Karpas-422 (cell line): ENCODE results near the gene ZNF335. TPM values are rescaled to one million over a fixed set of nuclear protein-coding genes. Genes with fewer than 3 reads are reported as not detected.

Experiments
- DNase-seq: peaks from one replicate; pipeline ENCODE4 v3.0.0-alpha.2; 2015
- H2AFZ ChIP-seq: fragments of 200-600 bp; sonication (generic); 2 replicates; pipeline ENCODE4 v1.6.1; 2014; ENCODE audit warnings: antibody characterized with exemption, low read length, mixed read lengths
- H3K27ac ChIP-seq: fragments of 200-600 bp; sonication (generic); 2 replicates; pipeline ENCODE4 v1.5.1; 2014; ENCODE audit warnings: mild to moderate bottlenecking, low read length, moderate library complexity
- H3K27me3 ChIP-seq: fragments of 200-600 bp; sonication (generic); 2 replicates; pipeline ENCODE4 v1.6.1; 2014; ENCODE audit warnings: low read length, mixed read lengths
- H3K36me3 ChIP-seq: fragments of 200-600 bp; sonication (generic); 2 replicates; pipeline ENCODE4 v1.6.1; 2014; ENCODE audit warnings: low read length, mixed read lengths; ENCODE audit not compliant: insufficient read depth
- H3K4me1 ChIP-seq: fragments of 200-600 bp; sonication (generic); 2 replicates; pipeline ENCODE4 v1.6.1; 2014; ENCODE audit warnings: mild to moderate bottlenecking, low read length, mixed read lengths
- H3K4me2 ChIP-seq: fragments of 200-600 bp; sonication (generic); 2 replicates; pipeline ENCODE4 v1.6.1; 2014; ENCODE audit warnings: low read length, low read depth, mild to moderate bottlenecking; ENCODE audit not compliant: poor library complexity, severe bottlenecking
- H3K4me3 ChIP-seq: fragments of 200-600 bp; sonication (generic); 2 replicates; pipeline ENCODE4 v1.5.1; 2014; ENCODE audit warnings: mild to moderate bottlenecking, antibody characterized with exemption, low read length, mixed read lengths
- H3K79me2 ChIP-seq: fragments of 200-600 bp; sonication (generic); 2 replicates; pipeline ENCODE4 v1.6.1; 2014; ENCODE audit warnings: mild to moderate bottlenecking, low read length, mixed read lengths
- H3K9ac ChIP-seq: fragments of 200-600 bp; sonication (generic); 2 replicates; pipeline ENCODE4 v1.6.0; 2014; ENCODE audit warnings: low read length
- H3K9me2 ChIP-seq: fragments of 200-600 bp; sonication (generic), shearing (Covaris generic); replicated peaks from 2 replicates; pipeline ENCODE4 v1.6.0; 2014; ENCODE audit warnings: mild to moderate bottlenecking, low read length, moderate library complexity; ENCODE audit not compliant: insufficient read depth
- H3K9me3 ChIP-seq: fragments of 300-700, 200-600 bp; sonication (generic); 2 replicates; pipeline ENCODE4 v1.6.1; 2014; ENCODE audit warnings: low read length, mixed read lengths
- H4K20me1 ChIP-seq: fragments of 200-600 bp; sonication (generic); 2 replicates; pipeline ENCODE4 v1.6.1; 2014; ENCODE audit warnings: mild to moderate bottlenecking, antibody characterized with exemption, low read length, low read depth; ENCODE audit not compliant: insufficient read depth
- total RNA-seq: library from RNA; depleted of rRNA; stranded (reverse); fragments of >200 nt; shearing (Covaris generic); gene quantifications from 2 replicates; pipeline ENCODE4 v1.2.3, GENCODE V29; 2014; ENCODE audit warnings: low replicate concordance

The ZNF335 gene
- total RNA-seq, 1 experiment from 2014 or later = 13.2 TPM

- DNase-seq = no peak
- H3K36me3 ChIP-seq = no peaks in the 10 kb centered on the region
- no peak overlapping the region for H3K4me3 ChIP-seq
- no peaks in the 10 kb centered on the region for H3K9me2 ChIP-seq
- no peak overlapping the region for H3K4me2 ChIP-seq
- peaks cover 5% of the 10 kb centered on the region; the same call in 1 of the 2 replicates for H3K4me1 ChIP-seq
- no peaks in the 10 kb centered on the region for H3K9me3 ChIP-seq
- H3K27ac ChIP-seq = no peak overlapping the region
- H3K27me3 ChIP-seq = no peaks in the 10 kb centered on the region
- no peaks in the 10 kb centered on the region for H4K20me1 ChIP-seq
- H3K79me2 ChIP-seq = no peaks in the 10 kb centered on the region
- no peak overlapping the region for H2AFZ ChIP-seq
- no peak overlapping the region for H3K9ac ChIP-seq
Measured at GRCh38 chr20:46006964-46007363, 35.0 kb upstream of the ZNF335 start.

GRCh38 chr20:46006022-46006705 lies 34.2 kb upstream of the ZNF335 start:
- no peaks in the 10 kb centered on the region for H4K20me1 ChIP-seq
- H2AFZ ChIP-seq = no peak overlapping the region
- no peaks in the 10 kb centered on the region for H3K36me3 ChIP-seq
- no peaks in the 10 kb centered on the region for H3K9me2 ChIP-seq
- H3K27ac ChIP-seq = no peak overlapping the region
- no peak overlapping the region for H3K4me2 ChIP-seq
- no peaks in the 10 kb centered on the region for H3K9me3 ChIP-seq
- no peak overlapping the region for H3K4me3 ChIP-seq
- no peak overlapping the region for H3K9ac ChIP-seq
- no peaks in the 10 kb centered on the region for H3K79me2 ChIP-seq
- peaks cover 5% of the 10 kb centered on the region; the same call in 1 of the 2 replicates for H3K4me1 ChIP-seq
- DNase-seq = no peak
- H3K27me3 ChIP-seq = no peaks in the 10 kb centered on the region

- no peak overlapping the region for H2AFZ ChIP-seq
- DNase-seq = no peak
Measured at GRCh38 chr20:46004889-46005473, 33.0 kb upstream of the ZNF335 start.

GRCh38 chr20:46004187-46004586 lies 32.2 kb upstream of the ZNF335 start:
- Histone ChIP-seq H3K4me3 (no peak overlapping the region), H3K4me1 (peaks cover 5% of the 10 kb centered on the region; the same call in 1 of the 2 replicates), H3K27me3 (no peaks in the 10 kb centered on the region), H3K9ac (no peak overlapping the region), H3K36me3 (no peaks in the 10 kb centered on the region), H4K20me1 (no peaks in the 10 kb centered on the region), H3K9me2 (no peaks in the 10 kb centered on the region), H3K9me3 (no peaks in the 10 kb centered on the region), H3K79me2 (no peaks in the 10 kb centered on the region), H3K4me2 (no peak overlapping the region), H2AFZ (no peak overlapping the region), H3K27ac (no peak overlapping the region)
- DNase-seq = no peak

More at GRCh38 chr20:46004889-46005473, 33.0 kb upstream of the ZNF335 start:
- H3K4me3 ChIP-seq = no peak overlapping the region
- no peak overlapping the region for H3K9ac ChIP-seq
- no peaks in the 10 kb centered on the region for H3K9me2 ChIP-seq
- no peaks in the 10 kb centered on the region for H3K79me2 ChIP-seq
- H3K27me3 ChIP-seq = no peaks in the 10 kb centered on the region
- H3K9me3 ChIP-seq = no peaks in the 10 kb centered on the region
- no peak overlapping the region for H3K27ac ChIP-seq
- H3K4me1 ChIP-seq = peaks cover 5% of the 10 kb centered on the region; the same call in 1 of the 2 replicates
- no peaks in the 10 kb centered on the region for H4K20me1 ChIP-seq
- H3K4me2 ChIP-seq = no peak overlapping the region
- no peaks in the 10 kb centered on the region for H3K36me3 ChIP-seq

GRCh38 chr20:46002008-46002407 lies 30.0 kb upstream of the ZNF335 start:
- Histone ChIP-seq H3K79me2 (no peaks in the 10 kb centered on the region), H3K9me2 (no peaks in the 10 kb centered on the region), H3K27me3 (no peaks in the 10 kb centered on the region), H3K36me3 (no peaks in the 10 kb centered on the region), H3K4me2 (no peak overlapping the region), H4K20me1 (no peaks in the 10 kb centered on the region), H3K4me1 (peaks cover 5% of the 10 kb centered on the region; the same call in 1 of the 2 replicates), H3K9me3 (no peaks in the 10 kb centered on the region), H3K4me3 (no peak overlapping the region), H3K27ac (no peak overlapping the region), H3K9ac (no peak overlapping the region), H2AFZ (no peak overlapping the region)
- DNase-seq = no peak

GRCh38 chr20:46001498-46001897 lies 29.5 kb upstream of the ZNF335 start:
- Histone ChIP-seq H3K27me3 (no peaks in the 10 kb centered on the region), H3K4me2 (no peak overlapping the region), H3K9me2 (no peaks in the 10 kb centered on the region), H3K9ac (no peak overlapping the region), H3K9me3 (no peaks in the 10 kb centered on the region), H3K79me2 (no peaks in the 10 kb centered on the region), H3K27ac (no peak overlapping the region), H3K4me3 (no peak overlapping the region), H3K36me3 (no peaks in the 10 kb centered on the region), H3K4me1 (peaks cover 5% of the 10 kb centered on the region; the same call in 1 of the 2 replicates), H2AFZ (no peak overlapping the region), H4K20me1 (no peaks in the 10 kb centered on the region)
- DNase-seq = no peak

GRCh38 chr20:46000262-46000996 lies 28.4 kb upstream of the ZNF335 start:
- H3K4me3 ChIP-seq = no peak overlapping the region
- H3K27ac ChIP-seq = no peak overlapping the region
- no peaks in the 10 kb centered on the region for H3K27me3 ChIP-seq
- no peak overlapping the region for H2AFZ ChIP-seq
- H3K9ac ChIP-seq = no peak overlapping the region
- H3K9me3 ChIP-seq = no peaks in the 10 kb centered on the region
- no peaks in the 10 kb centered on the region for H3K9me2 ChIP-seq
- no peak for DNase-seq
- no peak overlapping the region for H3K4me2 ChIP-seq
- H3K4me1 ChIP-seq = peaks cover 5% of the 10 kb centered on the region; the same call in 1 of the 2 replicates
- no peaks in the 10 kb centered on the region for H3K36me3 ChIP-seq
- no peaks in the 10 kb centered on the region for H4K20me1 ChIP-seq
- no peaks in the 10 kb centered on the region for H3K79me2 ChIP-seq

- Histone ChIP-seq H3K9me3 (no peaks in the 10 kb centered on the region), H3K36me3 (no peaks in the 10 kb centered on the region), H3K27ac (no peak overlapping the region), H3K4me1 (peaks cover 2% of the 10 kb centered on the region; the same call in 1 of the 2 replicates), H3K79me2 (no peaks in the 10 kb centered on the region), H2AFZ (no peak overlapping the region), H3K9me2 (no peaks in the 10 kb centered on the region), H3K27me3 (no peaks in the 10 kb centered on the region), H3K4me2 (no peak overlapping the region), H4K20me1 (no peaks in the 10 kb centered on the region), H3K4me3 (no peak overlapping the region), H3K9ac (no peak overlapping the region)
- DNase-seq = no peak
Measured at GRCh38 chr20:45999557-46000261, 27.7 kb upstream of the ZNF335 start.
